ENCODE results near the gene MYCN. TPM values are rescaled to one million over a fixed set of nuclear protein-coding genes. Genes with fewer than 3 reads are reported as not detected.

Gene MYCN
- total and polyA plus RNA-seq, 2 of the 4 experiments (the other 2 are of a cell fraction): not detected

Small RNA genes lying within 50 kb of the gene (microRNA-seq; reads per million reads assigned to microRNA genes)
- gene RF01210 (ENCODE audit: insufficient read depth, insufficient read length): not detected
- gene RN7SL104P (ENCODE audit: insufficient read depth, insufficient read length): not detected

Small RNA genes lying within 50 kb of the gene (small RNA-seq; reads per million reads assigned to genes)
- 0 reads per million in 5 experiments for gene RF01210
- 0 reads per million in 5 experiments for gene RN7SL104P
